Activated CD8-positive, alpha-beta memory T cell treated with anti-CD3 and anti-CD28 coated beads, Interleukin-2, amount 10 ng/mL, durations not matched to agents 7 days and 5 days (primary cell): ENCODE results near the gene TAF3. TPM values are rescaled to one million over a fixed set of nuclear protein-coding genes. Genes with fewer than 3 reads are reported as not detected.
"Not testable (repeated sequence)": the region's sequence is repeated elsewhere in the genome, so short reads cannot be mapped to it uniquely, and the experiment has no call there.

Experiments used
- ATAC-seq: fragments of 150-1000 bp; cut with Tn5 transposase; one replicate; pipeline ENCODE4 v1.10.0; 2021; ENCODE audit warnings: moderate library complexity
- CTCF ChIA-PET: fragments of 350-600 bp; sonication (Branson Sonifier 250); formaldehyde crosslinking; loops from one replicate; lab custom pipeline; 2021; ENCODE audit warnings: antibody characterized with exemption; lab: Charles Lee
- DNase-seq: peaks from one replicate; pipeline ENCODE4 v3.0.0-alpha.2; 2020
- H3K27ac Mint-ChIP-seq: one replicate; pipeline ENCODE4 v1.8.0; 2021; ENCODE audit warnings: mild to moderate bottlenecking, mixed read lengths
- H3K27me3 Mint-ChIP-seq: one replicate; pipeline ENCODE4 v1.8.0; 2021; ENCODE audit warnings: mixed read lengths
- H3K36me3 Mint-ChIP-seq: one replicate; pipeline ENCODE4 v1.8.0; 2021; ENCODE audit warnings: mild to moderate bottlenecking, mixed read lengths
- H3K4me1 Mint-ChIP-seq: one replicate; pipeline ENCODE4 v1.8.0; 2021; ENCODE audit warnings: mixed read lengths
- H3K4me3 Mint-ChIP-seq: one replicate; pipeline ENCODE4 v1.8.0; 2021; ENCODE audit warnings: mild to moderate bottlenecking, moderate library complexity, mixed read lengths
- H3K9me3 Mint-ChIP-seq: one replicate; pipeline ENCODE4 v1.8.0; 2022; ENCODE audit warnings: low read depth, mixed read lengths
- total RNA-seq, 2 experiments: library from RNA; stranded (reverse); gene quantifications; one replicate each; pipeline ENCODE4 v1.2.3, GENCODE V29; 2021

The TAF3 gene
- total RNA-seq, 2 experiments from 2014 or later, result 15.6 to 15.8 TPM

DNA sequence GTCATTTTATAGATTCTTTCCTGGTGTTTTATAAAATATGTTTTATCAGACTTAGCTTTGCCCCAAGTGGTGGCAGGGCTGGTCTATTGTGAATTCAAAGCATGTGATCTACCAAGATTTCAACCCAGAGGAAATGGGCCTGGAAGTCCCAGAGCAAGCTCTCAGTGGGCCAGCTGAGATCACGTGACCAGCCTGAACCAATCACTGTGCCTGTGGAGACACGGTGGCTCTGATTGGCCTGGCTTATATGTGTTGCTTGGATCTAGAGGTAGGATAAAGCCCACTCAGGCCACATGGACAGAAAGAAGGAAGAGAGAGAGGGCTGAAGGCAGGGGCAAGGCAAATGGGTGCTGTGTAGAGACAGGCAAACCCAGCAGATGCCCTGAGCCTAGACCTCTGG, 170.7 kb downstream of the TAF3 start:
- CTCF ChIA-PET, result no interaction called here
- Mint-ChIP-seq H3K4me1 (peaks cover 1% of the 10 kb centered on the region), H3K4me3 (no peak overlapping the region), H3K9me3 (no peaks in the 10 kb centered on the region), H3K27ac (no peak overlapping the region), H3K27me3 (no peaks in the 10 kb centered on the region), H3K36me3 (peaks cover 10% of the 10 kb centered on the region)
- ATAC-seq, result no peak
- no peak for DNase-seq

- H3K27me3 Mint-ChIP-seq, result no peaks in the 10 kb centered on the region
- H3K4me3 Mint-ChIP-seq, result no peak overlapping the region
- CTCF ChIA-PET, result no interaction called here
- no peak for ATAC-seq
- H3K9me3 Mint-ChIP-seq, result peaks cover 4% of the 10 kb centered on the region
- DNase-seq, result no peak
- H3K4me1 Mint-ChIP-seq, result no peaks in the 10 kb centered on the region
- H3K27ac Mint-ChIP-seq, result no peak overlapping the region
- H3K36me3 Mint-ChIP-seq, result peaks cover 21% of the 10 kb centered on the region
Observed at GRCh38 chr10:7998831-7999230, 180.5 kb downstream of the TAF3 start.

DNA sequence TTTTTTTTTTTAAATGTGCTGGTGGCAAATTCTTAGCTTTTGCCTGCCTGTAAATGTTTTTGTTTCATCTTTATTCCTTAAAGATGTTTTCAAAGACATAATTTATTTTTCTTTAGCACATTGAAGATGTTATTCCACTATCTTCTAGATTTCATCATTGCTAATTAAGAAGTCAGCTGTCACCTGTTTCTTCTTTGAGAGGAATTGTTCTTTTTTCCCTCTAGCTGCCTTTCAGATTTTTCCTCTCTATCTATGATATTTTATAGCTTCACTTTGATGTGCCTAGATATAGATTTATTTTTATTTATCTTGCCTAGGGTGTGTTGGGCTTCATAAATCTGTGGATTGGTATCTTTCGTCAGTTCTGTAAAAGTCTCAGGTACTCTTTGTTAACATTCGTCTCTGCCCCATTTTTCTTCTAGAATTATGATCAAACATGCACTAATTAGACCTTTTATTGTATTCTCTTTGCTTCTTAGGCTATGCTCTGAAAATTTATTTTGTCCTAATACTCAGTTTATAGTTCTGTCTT, 186.2 kb downstream of the TAF3 start:
- no peak overlapping the region for H3K4me3 Mint-ChIP-seq

DNA sequence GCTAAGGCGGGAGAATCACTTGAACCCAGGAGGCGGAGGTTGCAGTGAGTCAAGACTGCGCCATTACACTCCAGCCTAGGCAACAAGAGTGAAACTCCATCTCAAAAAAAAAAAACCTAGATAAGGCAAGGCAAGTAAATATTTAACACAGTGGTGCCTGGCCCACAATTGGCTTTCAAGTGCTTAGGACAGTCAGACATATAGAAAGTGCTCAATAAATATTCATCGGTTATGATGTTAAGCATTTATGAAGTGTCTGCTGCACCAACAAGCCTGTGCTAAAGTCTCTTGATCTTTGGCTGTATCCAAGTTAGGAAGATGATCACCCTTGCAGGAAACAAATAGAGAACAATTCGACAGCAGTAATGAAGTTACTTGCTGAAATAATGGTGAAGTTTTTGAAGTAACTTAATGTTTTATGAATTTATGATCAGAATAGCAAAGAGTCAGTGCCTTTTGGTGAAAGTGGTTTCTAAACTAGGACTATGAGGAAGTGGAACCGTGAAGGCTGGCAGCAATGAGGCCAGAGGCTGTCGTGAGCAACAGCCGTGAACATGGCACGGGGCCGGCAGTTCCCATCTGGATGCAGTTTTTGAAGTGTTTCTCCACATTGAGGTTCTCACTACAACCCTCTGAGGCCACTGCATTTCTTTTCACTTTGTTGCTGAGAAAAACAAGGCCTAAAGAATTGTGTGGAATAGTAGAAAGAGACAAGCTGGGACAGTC, 188.1 kb downstream of the TAF3 start:
- ATAC-seq, result no peak
- Mint-ChIP-seq H3K9me3 (peaks cover 10% of the 10 kb centered on the region), H3K27me3 (no peaks in the 10 kb centered on the region), H3K27ac (no peak overlapping the region), H3K36me3 (peaks cover 38% of the 10 kb centered on the region), H3K4me1 (no peaks in the 10 kb centered on the region), H3K4me3 (no peak overlapping the region)
- CTCF ChIA-PET, result no interaction called here
- DNase-seq, result no peak

More for the DNA sequence above, 186.2 kb downstream of the TAF3 start:
- no peak for ATAC-seq
- DNase-seq, result no peak
- peaks cover 10% of the 10 kb centered on the region for H3K9me3 Mint-ChIP-seq
- no peaks in the 10 kb centered on the region for H3K27me3 Mint-ChIP-seq
- CTCF ChIA-PET, result no interaction called here
- H3K4me1 Mint-ChIP-seq, result no peaks in the 10 kb centered on the region
- H3K27ac Mint-ChIP-seq, result no peak overlapping the region
- H3K36me3 Mint-ChIP-seq, result peaks cover 32% of the 10 kb centered on the region

DNA sequence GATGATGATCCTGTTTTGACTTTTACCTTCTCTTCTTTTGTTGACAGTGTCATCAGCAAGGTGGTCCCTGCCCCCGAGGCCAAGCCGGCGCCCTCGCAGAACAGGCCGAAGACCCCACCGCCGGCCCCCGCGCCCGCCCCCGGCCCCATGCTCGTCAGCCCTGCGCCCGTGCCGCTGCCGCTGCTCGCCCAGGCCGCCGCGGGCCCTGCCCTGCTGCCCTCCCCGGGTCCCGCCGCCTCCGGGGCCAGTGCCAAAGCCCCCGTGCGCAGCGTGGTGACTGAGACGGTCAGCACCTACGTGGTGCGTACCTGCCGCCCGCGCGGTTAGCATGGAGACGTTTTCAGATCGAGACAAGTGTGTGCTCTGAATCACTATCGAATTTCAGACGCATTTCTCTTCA, 190.7 kb downstream of the TAF3 start:
- Mint-ChIP-seq H3K9me3 (peaks cover 6% of the 10 kb centered on the region), H3K4me1 (no peaks in the 10 kb centered on the region), H3K27ac (no peak overlapping the region), H3K27me3 (no peaks in the 10 kb centered on the region), H3K4me3 (no peak overlapping the region), H3K36me3 (peaks cover 25% of the 10 kb centered on the region)
- DNase-seq (no peak), ATAC-seq (no peak)
- CTCF ChIA-PET, result no interaction called here

- Mint-ChIP-seq H3K4me1 (no peaks in the 10 kb centered on the region), H3K36me3 (peaks cover 17% of the 10 kb centered on the region), H3K27me3 (no peaks in the 10 kb centered on the region), H3K4me3 (no peak overlapping the region), H3K27ac (no peak overlapping the region), H3K9me3 (no peaks in the 10 kb centered on the region)
- CTCF ChIA-PET, result interaction anchor here (1.5 kb wide), 1 partner anchor 326 kb away, joined by 3 read pairs; no protein-coding TSS in a partner anchor
- no peak for DNase-seq
- no peak for ATAC-seq
Observed at GRCh38 chr10:8013006-8013405, 194.7 kb downstream of the TAF3 start.

DNA sequence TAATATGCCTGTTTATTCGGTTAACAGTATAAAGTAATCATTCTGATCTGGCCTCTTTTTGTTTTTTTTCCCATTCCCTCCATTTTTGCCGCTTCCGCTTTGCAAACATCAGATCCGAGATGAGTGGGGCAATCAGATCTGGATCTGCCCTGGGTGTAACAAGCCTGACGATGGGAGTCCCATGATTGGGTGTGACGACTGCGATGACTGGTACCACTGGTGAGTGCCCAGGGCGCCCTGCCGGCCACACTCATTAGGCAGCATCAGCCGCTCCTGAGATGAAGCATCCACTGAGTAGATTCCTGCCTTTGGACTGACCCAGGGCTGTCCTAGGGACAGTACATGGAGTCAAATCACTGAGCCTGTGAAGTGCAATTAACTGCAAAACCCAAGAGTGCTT, 195.3 kb downstream of the TAF3 start:
- Mint-ChIP-seq H3K9me3 (no peaks in the 10 kb centered on the region), H3K4me3 (no peak overlapping the region), H3K27me3 (no peaks in the 10 kb centered on the region), H3K27ac (no peak overlapping the region), H3K36me3 (peaks cover 17% of the 10 kb centered on the region), H3K4me1 (no peaks in the 10 kb centered on the region)
- DNase-seq (no peak), ATAC-seq (no peak)
- CTCF ChIA-PET, result interaction anchor here (1.5 kb wide), 1 partner anchor 326 kb away, joined by 3 read pairs; no protein-coding TSS in a partner anchor

- no peaks in the 10 kb centered on the region for H3K27me3 Mint-ChIP-seq
- H3K9me3 Mint-ChIP-seq, result no peaks in the 10 kb centered on the region
- peaks cover 14% of the 10 kb centered on the region for H3K36me3 Mint-ChIP-seq
- ATAC-seq, result no peak
- H3K27ac Mint-ChIP-seq, result no peak overlapping the region
- DNase-seq, result no peak
- H3K4me3 Mint-ChIP-seq, result no peak overlapping the region
- CTCF ChIA-PET, result no interaction called here
- H3K4me1 Mint-ChIP-seq, result no peaks in the 10 kb centered on the region
Observed at GRCh38 chr10:8014649-8015048, 196.3 kb downstream of the TAF3 start.

GRCh38 chr10:8017277-8017676, 199.0 kb downstream of the TAF3 start:
- ATAC-seq (no peak), DNase-seq (no peak)
- no peaks in the 10 kb centered on the region for H3K27me3 Mint-ChIP-seq
- no peaks in the 10 kb centered on the region for H3K4me1 Mint-ChIP-seq
- H3K27ac Mint-ChIP-seq, result no peak overlapping the region
- CTCF ChIA-PET, result no interaction called here
- no peaks in the 10 kb centered on the region for H3K9me3 Mint-ChIP-seq
- H3K36me3 Mint-ChIP-seq, result peaks cover 4% of the 10 kb centered on the region
- no peak overlapping the region for H3K4me3 Mint-ChIP-seq

DNA sequence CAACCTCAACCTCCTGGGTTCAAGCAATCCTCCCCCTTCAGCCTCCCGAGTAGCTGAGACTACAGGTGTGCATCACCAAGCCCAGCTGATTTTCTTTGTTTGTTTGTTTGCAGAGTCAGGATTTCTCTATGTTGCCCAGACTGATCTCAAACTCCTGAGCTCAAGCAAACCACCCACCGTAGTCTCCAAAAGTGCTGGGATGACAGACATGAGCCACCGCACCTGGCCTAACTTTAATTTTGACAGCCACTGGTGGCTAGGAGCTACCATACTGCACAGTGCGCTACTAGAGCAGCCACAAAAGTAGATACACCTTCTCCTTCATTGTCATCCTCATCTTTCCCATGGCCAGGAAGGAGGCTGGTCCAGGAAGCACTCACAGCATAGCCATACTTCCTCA, 205.0 kb downstream of the TAF3 start:
- ATAC-seq, result no peak
- H3K9me3 Mint-ChIP-seq, result no peaks in the 10 kb centered on the region
- CTCF ChIA-PET, result no interaction called here
- no peak overlapping the region for H3K4me3 Mint-ChIP-seq
- no peaks in the 10 kb centered on the region for H3K36me3 Mint-ChIP-seq
- no peak for DNase-seq
- peaks cover 15% of the 10 kb centered on the region for H3K27me3 Mint-ChIP-seq
- H3K4me1 Mint-ChIP-seq, result peaks cover 6% of the 10 kb centered on the region
- no peak overlapping the region for H3K27ac Mint-ChIP-seq

DNA sequence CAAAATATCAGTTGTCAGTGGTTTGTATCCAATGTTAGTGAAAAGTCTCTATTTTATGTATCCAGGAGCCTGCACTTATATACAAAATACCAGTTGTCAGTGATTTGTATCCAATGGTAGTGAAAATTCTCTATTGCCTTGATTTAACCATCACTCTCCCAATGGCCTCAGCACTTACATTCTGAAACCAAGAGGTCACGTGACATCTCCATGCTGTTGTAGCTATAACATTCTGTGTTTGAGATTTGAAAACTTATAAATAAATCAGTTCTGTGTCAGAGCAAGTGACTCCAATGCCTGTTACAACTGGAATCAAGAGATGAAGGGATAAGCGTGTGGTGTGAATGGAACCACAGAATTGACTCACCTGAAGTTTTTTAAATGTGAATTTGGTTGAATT, 205.5 kb downstream of the TAF3 start:
- CTCF ChIA-PET, result interaction anchor here (1.0 kb wide), 1 partner anchor 14 kb away, joined by 3 read pairs; no protein-coding TSS in a partner anchor
- Mint-ChIP-seq H3K27ac (no peak overlapping the region), H3K4me3 (no peak overlapping the region), H3K9me3 (no peaks in the 10 kb centered on the region), H3K27me3 (peaks cover 15% of the 10 kb centered on the region), H3K4me1 (peaks cover 6% of the 10 kb centered on the region), H3K36me3 (no peaks in the 10 kb centered on the region)
- no peak for DNase-seq
- ATAC-seq, result no peak

DNA sequence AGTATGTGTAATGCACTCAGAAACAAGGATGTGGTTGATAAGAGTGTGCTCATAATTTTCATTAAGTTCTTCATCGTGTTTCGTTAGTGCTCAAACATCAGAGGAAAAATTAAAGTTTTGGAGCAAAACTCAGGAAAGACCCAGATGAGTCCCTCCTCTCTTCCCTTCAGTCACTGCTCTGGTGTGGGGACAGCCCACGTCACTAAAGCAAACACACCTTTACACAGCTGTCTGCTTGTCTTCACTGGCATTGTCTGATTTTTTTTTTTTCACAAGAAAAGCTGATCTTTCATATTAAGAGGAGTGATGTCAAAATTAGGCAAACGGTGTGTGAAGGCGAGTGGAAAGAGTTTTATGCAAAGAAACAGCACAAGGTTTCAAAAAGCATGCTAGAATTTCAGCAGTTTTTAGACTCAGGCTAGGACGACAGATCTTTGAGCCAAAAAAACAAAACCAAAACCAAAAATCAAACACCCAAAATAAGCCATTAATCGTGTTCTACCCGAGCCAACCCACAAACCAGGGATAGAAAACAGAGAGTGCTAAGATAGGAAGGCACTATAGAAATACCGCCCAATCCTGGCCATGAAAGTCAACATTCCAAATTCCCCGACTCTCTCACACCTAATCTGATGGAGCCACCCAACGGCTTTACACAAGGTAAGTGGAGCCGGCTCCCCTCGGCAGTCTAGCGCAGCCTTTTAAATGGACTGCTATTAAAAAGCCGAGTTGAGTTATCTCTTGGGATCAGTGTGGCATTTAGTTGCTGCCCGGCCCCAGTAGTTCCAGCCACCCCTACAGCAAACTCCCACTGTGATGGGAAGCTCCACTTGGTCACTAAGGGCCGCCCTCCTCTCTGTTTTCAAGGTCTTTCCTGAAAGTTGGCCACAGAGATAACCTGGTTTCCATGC, 208.3 kb downstream of the TAF3 start:
- ATAC-seq, result peak; percentile 30
- Mint-ChIP-seq H3K4me3 (peak overlapping the region; percentile 68), H3K27me3 (peaks cover 25% of the 10 kb centered on the region), H3K9me3 (no peaks in the 10 kb centered on the region), H3K27ac (no peak overlapping the region), H3K36me3 (no peaks in the 10 kb centered on the region), H3K4me1 (peaks cover 6% of the 10 kb centered on the region)
- CTCF ChIA-PET, result interaction anchor here (0.9 to 1.4 kb wide), 2 partner anchors 26 to 155 kb away, joined by 3 read pairs; no protein-coding TSS in a partner anchor
- DNase-seq, result no peak

- H3K9me3 Mint-ChIP-seq, CTCF ChIA-PET: not testable (repeated sequence)
- peaks cover 50% of the 10 kb centered on the region for H3K27me3 Mint-ChIP-seq
Observed at GRCh38 chr10:8031211-8031610, 212.9 kb downstream of the TAF3 start.

More at GRCh38 chr10:8031211-8031610, 212.9 kb downstream of the TAF3 start:
- peaks cover 14% of the 10 kb centered on the region for H3K4me1 Mint-ChIP-seq
- not testable (repeated sequence) for DNase-seq, H3K36me3 Mint-ChIP-seq, H3K4me3 Mint-ChIP-seq, H3K27ac Mint-ChIP-seq, ATAC-seq
